ENCODE measurements around the gene EMID1.

EMID1 gene

GRCh38 chr22:29200901-29201300 lies 4.8 kb upstream of the EMID1 start:
- no peak overlapping the region for H3K4me2 ChIP-seq (ENCODE audit: low read length)
- H3K4me1 ChIP-seq: no peaks in the 10 kb centered on the region
- no peaks in the 10 kb centered on the region for H3K36me3 ChIP-seq (ENCODE audit: control insufficient read depth, insufficient read depth, low read length)
- H3K27me3 ChIP-seq (ENCODE audit: control insufficient read depth, insufficient read depth, low read length): no peaks in the 10 kb centered on the region
- H3K27ac ChIP-seq: no peak overlapping the region
- no peak overlapping the region for H3K9ac ChIP-seq
- no peak overlapping the region for H2AFZ ChIP-seq
- TF ChIP-seq CTCF (IDR thresholded peaks at IDR 0.05): no peak
- no peaks in the 10 kb centered on the region for H3K79me2 ChIP-seq
- H3K4me3 ChIP-seq (ENCODE audit: low read depth, low read length): no peak overlapping the region
- no peaks in the 10 kb centered on the region for H3K9me3 ChIP-seq (ENCODE audit: control insufficient read depth, low read length)

- no peaks in the 10 kb centered on the region for H3K4me1 ChIP-seq
- H3K27me3 ChIP-seq (ENCODE audit: control insufficient read depth, insufficient read depth, low read length): no peaks in the 10 kb centered on the region
- H3K36me3 ChIP-seq (ENCODE audit: control insufficient read depth, insufficient read depth, low read length): no peaks in the 10 kb centered on the region
- peak overlapping the region; percentile 55 for H3K27ac ChIP-seq
- no peak overlapping the region for H2AFZ ChIP-seq
- no peak for TF ChIP-seq CTCF (IDR thresholded peaks at IDR 0.05)
- no peak overlapping the region for H3K4me3 ChIP-seq (ENCODE audit: low read depth, low read length)
- no peaks in the 10 kb centered on the region for H3K79me2 ChIP-seq
- H3K4me2 ChIP-seq (ENCODE audit: low read length): no peak overlapping the region
- H3K9ac ChIP-seq: no peak overlapping the region
- no peaks in the 10 kb centered on the region for H3K9me3 ChIP-seq (ENCODE audit: control insufficient read depth, low read length)
Observed at GRCh38 chr22:29201782-29202181, 3.9 kb upstream of the EMID1 start.

- H3K4me1 ChIP-seq: no peaks in the 10 kb centered on the region
- H3K79me2 ChIP-seq: no peaks in the 10 kb centered on the region
- H3K9ac ChIP-seq: no peak overlapping the region
- H2AFZ ChIP-seq: no peak overlapping the region
- H3K27ac ChIP-seq: peak overlapping the region; percentile 55
- no peaks in the 10 kb centered on the region for H3K36me3 ChIP-seq (ENCODE audit: control insufficient read depth, insufficient read depth, low read length)
- no peak overlapping the region for H3K4me3 ChIP-seq (ENCODE audit: low read depth, low read length)
- no peaks in the 10 kb centered on the region for H3K9me3 ChIP-seq (ENCODE audit: control insufficient read depth, low read length)
- no peak overlapping the region for H3K4me2 ChIP-seq (ENCODE audit: low read length)
- TF ChIP-seq CTCF (IDR thresholded peaks at IDR 0.05): no peak
- H3K27me3 ChIP-seq (ENCODE audit: control insufficient read depth, insufficient read depth, low read length): no peaks in the 10 kb centered on the region
Observed at GRCh38 chr22:29202212-29203192, 3.2 kb upstream of the EMID1 start.

DNA sequence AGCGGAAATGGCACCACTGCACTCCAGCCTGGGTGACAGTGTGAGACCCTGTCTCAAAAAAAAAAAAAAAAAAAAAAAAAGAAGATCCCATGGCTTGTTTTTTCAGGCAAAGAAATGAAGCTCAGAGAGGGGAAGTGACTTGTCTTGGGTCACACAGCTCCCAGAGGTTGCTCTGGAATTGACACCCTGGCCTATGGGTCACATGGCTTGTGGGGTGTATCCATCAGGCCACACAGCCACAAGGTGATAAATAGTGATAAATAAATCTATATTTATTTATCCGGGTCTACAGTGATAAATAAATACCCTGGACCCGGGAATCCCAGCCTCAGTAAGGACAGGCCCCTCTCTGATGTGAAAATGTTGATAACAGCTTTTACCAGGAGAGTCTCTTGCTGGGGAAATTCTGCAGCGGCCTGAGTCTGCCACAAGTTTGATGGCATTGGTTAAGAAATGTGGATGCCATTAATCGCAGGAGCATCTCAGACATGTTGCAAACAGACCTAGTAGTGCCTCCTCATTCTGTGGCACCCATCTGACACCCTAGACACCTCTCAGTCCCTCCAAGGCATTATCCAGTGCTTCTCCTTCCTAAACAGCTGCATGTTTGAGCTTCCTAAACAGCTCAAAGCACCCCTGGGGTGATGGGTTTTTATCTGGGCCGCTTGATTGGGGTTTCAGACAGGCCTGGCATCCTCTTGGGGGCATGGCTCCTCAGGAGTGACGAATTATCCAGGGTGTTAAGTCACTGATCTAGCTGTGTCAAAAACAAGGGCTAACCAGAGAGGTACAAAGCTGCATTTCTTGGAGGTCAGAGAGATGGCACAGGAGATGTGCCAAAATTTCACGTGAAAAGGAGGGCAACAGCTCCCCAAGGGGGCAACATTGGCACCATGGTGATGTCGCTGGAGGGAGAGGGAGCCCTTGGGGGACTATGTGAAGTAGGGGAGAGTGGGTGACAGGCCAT lies 1.9 kb upstream of the EMID1 start:
- no peaks in the 10 kb centered on the region for H3K79me2 ChIP-seq
- no peaks in the 10 kb centered on the region for H3K4me1 ChIP-seq
- no peak overlapping the region for H2AFZ ChIP-seq
- H3K27me3 ChIP-seq (ENCODE audit: control insufficient read depth, insufficient read depth, low read length): no peaks in the 10 kb centered on the region
- no peak overlapping the region for H3K9ac ChIP-seq
- no peaks in the 10 kb centered on the region for H3K36me3 ChIP-seq (ENCODE audit: control insufficient read depth, insufficient read depth, low read length)
- H3K4me3 ChIP-seq (ENCODE audit: low read depth, low read length): no peak overlapping the region
- TF ChIP-seq CTCF (IDR thresholded peaks at IDR 0.05): no peak
- no peak overlapping the region for H3K4me2 ChIP-seq (ENCODE audit: low read length)
- no peaks in the 10 kb centered on the region for H3K9me3 ChIP-seq (ENCODE audit: control insufficient read depth, low read length)
- no peak overlapping the region for H3K27ac ChIP-seq

Measured in parathyroid adenoma (tissue), 2 donors.